Fibroblast of skin of left quadriceps (primary cell): ENCODE results near the gene MAP3K7CL.

Source experiments
- DNase-seq, 2 experiments: peaks; one replicate each; pipeline ENCODE4 v3.0.0-alpha.2; 2013; ENCODE audit warnings: low read depth in 2 of 2

MAP3K7CL gene

GRCh38 chr21:29194847-29195246, 64.4 kb downstream of the MAP3K7CL start:
- no peak for DNase-seq

GRCh38 chr21:29195981-29196669, 65.7 kb downstream of the MAP3K7CL start:
- DNase-seq = peak; percentile 68

- no peak for DNase-seq
Observed at GRCh38 chr21:29196670-29197191, 66.3 kb downstream of the MAP3K7CL start.

GRCh38 chr21:29201186-29201585, 70.7 kb downstream of the MAP3K7CL start:
- DNase-seq = no peak

GRCh38 chr21:29205009-29205408, 74.6 kb downstream of the MAP3K7CL start:
- no peak for DNase-seq

DNA sequence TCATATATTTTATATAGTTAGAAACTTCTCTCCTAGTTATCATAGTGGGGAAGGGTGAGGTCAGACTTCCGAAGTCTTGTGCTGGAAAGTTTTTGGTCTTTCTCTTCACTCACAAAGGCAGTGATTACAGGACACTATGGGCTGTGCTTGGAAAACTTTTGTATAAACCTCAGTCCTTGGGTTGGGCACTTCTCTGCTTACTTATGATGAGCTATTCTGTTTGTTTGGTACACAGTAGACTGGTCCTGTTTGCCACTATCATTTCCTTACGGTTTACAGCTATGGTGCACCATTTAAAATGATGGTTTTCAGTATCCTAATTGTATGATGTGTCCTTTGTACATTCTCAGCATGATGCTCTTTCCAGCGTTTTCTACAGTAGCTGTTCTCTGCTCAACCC, 75.5 kb downstream of the MAP3K7CL start:
- DNase-seq = no peak

- no peak for DNase-seq
Observed at GRCh38 chr21:29206445-29206844, 76.0 kb downstream of the MAP3K7CL start.

DNA sequence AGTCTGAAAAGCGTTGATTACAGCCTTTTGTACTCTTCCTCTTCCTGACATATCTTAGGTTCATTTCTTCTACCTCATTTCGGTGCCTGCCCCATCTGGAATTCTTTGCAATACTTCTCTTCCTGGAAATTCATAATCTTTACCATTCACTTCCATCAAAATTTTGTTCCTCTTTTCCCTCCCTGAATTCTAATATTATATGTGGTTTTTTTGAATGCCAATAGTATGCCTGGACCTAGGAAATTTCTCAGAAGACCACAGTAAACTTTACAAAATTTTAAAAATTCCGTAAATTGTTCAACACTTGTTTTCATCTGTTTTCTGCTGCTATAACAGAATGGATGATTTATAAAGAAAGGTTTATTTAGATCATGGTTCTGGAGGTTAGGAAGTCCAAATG, 76.8 kb downstream of the MAP3K7CL start:
- no peak for DNase-seq

- no peak for DNase-seq
Observed at GRCh38 chr21:29208044-29208681, 77.7 kb downstream of the MAP3K7CL start.

- DNase-seq = peak; percentile 79 to 80
Observed at GRCh38 chr21:29208682-29209059, 78.2 kb downstream of the MAP3K7CL start.

- DNase-seq = no peak
Observed at GRCh38 chr21:29209696-29210095, 79.3 kb downstream of the MAP3K7CL start.

- DNase-seq = no peak
Observed at GRCh38 chr21:29211205-29211604, 80.8 kb downstream of the MAP3K7CL start.

DNA sequence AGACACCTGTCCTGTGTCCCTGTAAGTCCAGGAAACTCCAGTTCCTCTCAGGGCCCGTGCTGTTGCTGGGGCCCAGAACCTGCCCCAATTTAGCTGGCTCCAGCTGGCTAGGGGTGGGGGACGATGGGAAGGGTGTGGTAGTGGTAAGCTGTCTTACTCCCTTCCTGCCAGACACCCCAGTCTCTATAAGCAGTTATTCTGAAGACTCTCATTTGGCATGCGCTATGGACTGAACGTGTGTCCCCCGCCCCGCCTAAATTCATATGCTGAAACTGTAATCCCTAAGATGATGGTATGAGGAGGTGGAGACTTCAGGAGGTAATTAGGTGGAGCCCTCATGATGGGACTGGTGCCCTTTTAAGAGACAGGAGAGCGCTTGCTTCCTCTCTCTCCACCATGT, 82.0 kb downstream of the MAP3K7CL start:
- DNase-seq = no peak

DNA sequence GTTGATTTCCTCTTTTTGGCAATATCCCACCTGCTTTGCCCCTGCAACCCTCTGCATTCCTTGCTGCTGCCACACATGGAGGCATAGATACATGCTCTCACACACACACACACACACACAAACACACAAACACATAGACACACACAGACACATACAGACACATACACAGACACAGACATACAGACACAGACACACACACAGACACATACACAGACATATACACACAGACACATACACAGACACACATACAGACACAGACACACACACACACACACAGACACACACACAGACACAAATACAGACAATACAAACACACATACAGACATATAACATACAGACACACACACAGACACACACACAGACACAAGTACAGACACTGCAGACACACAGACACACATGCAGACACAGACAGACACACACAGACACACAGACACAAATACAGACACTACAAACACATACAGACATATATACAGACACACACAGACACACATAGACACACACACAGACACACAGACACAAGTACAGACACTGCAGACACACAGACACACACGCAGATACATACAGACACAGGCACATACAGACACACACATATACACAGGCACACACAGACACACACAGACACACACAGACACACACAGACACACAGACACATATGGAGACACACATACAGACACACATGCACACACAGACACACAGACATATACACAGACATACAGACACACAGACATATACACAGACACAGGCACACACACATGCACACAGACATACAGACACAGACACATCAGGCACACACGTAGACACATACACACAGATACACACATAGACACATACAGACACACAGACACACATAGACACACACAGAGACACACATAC, 83.3 kb downstream of the MAP3K7CL start:
- no peak for DNase-seq

DNA sequence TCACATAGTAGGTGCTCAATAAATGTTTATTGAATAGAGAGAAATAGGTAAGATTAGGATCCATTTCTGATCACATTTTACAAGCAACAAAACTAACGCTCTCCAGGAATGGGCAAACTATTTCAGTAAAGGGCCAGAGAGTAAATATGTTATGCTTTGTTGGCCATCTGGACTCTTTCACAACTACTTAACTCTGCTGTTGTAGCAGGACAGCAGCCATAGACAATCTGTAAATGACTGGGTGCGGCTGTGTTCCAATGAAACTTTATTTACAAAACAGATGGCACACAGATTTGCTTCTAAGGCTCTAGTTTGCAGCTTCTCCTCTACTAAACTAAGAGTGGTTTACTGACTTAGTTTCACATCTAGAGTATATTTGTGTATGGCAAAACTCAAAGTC, 85.3 kb downstream of the MAP3K7CL start:
- DNase-seq = no peak

GRCh38 chr21:29217818-29218291, 87.4 kb downstream of the MAP3K7CL start:
- DNase-seq = peak; percentile 98

DNA sequence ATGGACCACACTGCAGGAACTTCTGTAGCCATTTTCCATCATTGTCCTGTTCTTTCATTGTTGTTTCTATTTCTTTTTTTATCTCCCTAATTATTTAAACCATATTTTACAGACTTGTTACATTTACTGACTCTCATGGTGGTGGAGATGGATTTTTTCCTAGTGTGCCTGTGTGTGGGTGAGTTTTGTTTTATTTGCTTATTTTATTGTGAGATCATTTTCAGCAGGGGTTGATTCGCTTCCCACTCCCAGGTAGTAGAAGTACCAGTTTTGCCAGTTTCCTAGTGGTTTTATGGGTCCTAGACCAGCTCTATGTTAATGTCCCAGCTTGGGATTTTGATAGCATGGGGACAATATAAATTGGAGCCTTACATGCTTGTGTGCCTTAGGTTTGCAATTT, 88.3 kb downstream of the MAP3K7CL start:
- DNase-seq = no peak

- no peak for DNase-seq
Observed at GRCh38 chr21:29219165-29219770, 88.8 kb downstream of the MAP3K7CL start.

- peak; percentile 49 to 55 for DNase-seq
Observed at GRCh38 chr21:29221253-29221744, 90.9 kb downstream of the MAP3K7CL start.

DNA sequence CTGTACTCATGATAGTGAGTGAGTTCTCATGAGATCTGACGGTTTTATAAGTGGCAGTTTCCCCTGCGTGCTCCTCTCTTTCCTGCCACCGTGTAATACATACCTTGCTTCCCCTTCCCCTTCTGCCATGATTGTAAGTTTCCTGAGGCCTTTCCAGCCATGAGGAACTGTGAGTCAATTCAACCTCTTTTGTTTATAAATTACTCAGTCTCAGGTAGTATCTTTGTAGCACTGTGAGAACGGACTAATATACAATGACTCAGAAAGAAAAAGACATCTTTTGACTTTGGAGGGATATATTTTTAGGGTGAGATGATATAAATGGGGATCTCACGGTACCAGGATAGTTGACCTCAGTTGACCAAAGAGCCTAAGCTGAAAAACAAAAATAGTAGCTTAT, 93.6 kb downstream of the MAP3K7CL start:
- DNase-seq = no peak
